IMR-90 (cell line): ENCODE measurements around the gene ANTXR2. TPM values are rescaled to one million over a fixed set of nuclear protein-coding genes. Genes with fewer than 3 reads are reported as not detected.

Experiments
- ATAC-seq: fragments of 200-7000 bp; cut with Tn5 transposase; 2 replicates; pipeline ENCODE4 v1.9.1; 2020; ENCODE audit warnings: low read depth, mild to moderate bottlenecking, moderate library complexity
- BruUV-seq: library from RNA; stranded (reverse); fragments of 400-500 nt; replicated peaks from 2 replicates; lab custom pipeline; 2021; lab: Mats Ljungman, UMichigan
- CTCF ChIA-PET: fragments of 300-600 bp; formaldehyde crosslinking; extraction: SDS; loops from one replicate; lab custom pipeline; 2021; ENCODE audit warnings: antibody characterized with exemption; lab: Yijun Ruan, JAX
- POLR2A ChIA-PET: fragments of 300-600 bp; sonication (Branson Sonifier 250); formaldehyde crosslinking; loops from one replicate; lab custom pipeline; 2022; ENCODE audit warnings: antibody characterized with exemption; ENCODE audit not compliant: unreplicated experiment; lab: Charles Lee
- DNase-seq: peaks from one replicate; pipeline ENCODE4 v3.0.0; 2013
- H2AFZ ChIP-seq: replicated peaks from 2 replicates; pipeline ENCODE3; 2013; ENCODE audit warnings: low read length, mild to moderate bottlenecking; ENCODE audit not compliant: poor library complexity
- H2AK5ac ChIP-seq: 2 replicates; pipeline ENCODE4 v1.6.1; 2013; ENCODE audit warnings: low read depth, low read length, inconsistent platforms
- H2AK9ac ChIP-seq: replicated peaks from 2 replicates; pipeline ENCODE3; 2013; ENCODE audit warnings: mild to moderate bottlenecking, low read depth, low read length, moderate library complexity; ENCODE audit not compliant: poor library complexity
- H2BK120ac ChIP-seq: 2 replicates; pipeline ENCODE4 v1.6.1; 2013; ENCODE audit warnings: low read depth, low read length, inconsistent platforms
- H2BK15ac ChIP-seq: 3 replicates; pipeline ENCODE4 v1.6.1; 2013; ENCODE audit warnings: low read depth, low read length, inconsistent platforms
- H2BK20ac ChIP-seq: 2 replicates; pipeline ENCODE4 v1.6.1; 2013; ENCODE audit warnings: low read depth, mild to moderate bottlenecking, inconsistent platforms, low read length, moderate library complexity
- H2BK5ac ChIP-seq: 2 replicates; pipeline ENCODE4 v1.6.1; 2013; ENCODE audit warnings: mild to moderate bottlenecking, low read depth, low read length, inconsistent platforms; ENCODE audit not compliant: poor library complexity, severe bottlenecking
- H3K14ac ChIP-seq: replicated peaks from 2 replicates; pipeline ENCODE4 v1.6.1; 2013; ENCODE audit warnings: low read depth, low read length, inconsistent platforms
- H3K18ac ChIP-seq: 2 replicates; pipeline ENCODE4 v1.6.1; 2013; ENCODE audit warnings: low read depth, low read length, control low read depth
- H3K23ac ChIP-seq: 2 replicates; pipeline ENCODE4 v1.6.1; 2013; ENCODE audit warnings: low read depth, low read length, inconsistent platforms
- H3K27ac ChIP-seq: 2 replicates; pipeline ENCODE4 v1.5.1; 2013; ENCODE audit warnings: mild to moderate bottlenecking, control low read depth, low read length; ENCODE audit not compliant: insufficient read depth
- H3K27me3 ChIP-seq: 2 replicates; pipeline ENCODE4 v1.6.1; 2013; ENCODE audit warnings: low read length; ENCODE audit not compliant: control insufficient read depth, insufficient read depth
- H3K36me3 ChIP-seq: 2 replicates; pipeline ENCODE4 v1.6.1; 2013; ENCODE audit warnings: low read length, mixed read lengths; ENCODE audit not compliant: control insufficient read depth, insufficient read depth
- H3K4ac ChIP-seq: 2 replicates; pipeline ENCODE4 v1.6.1; 2013; ENCODE audit warnings: low read depth, low read length, inconsistent platforms
- H3K4me1 ChIP-seq: 2 replicates; pipeline ENCODE4 v1.6.1; 2013; ENCODE audit warnings: low read length, mixed read lengths; ENCODE audit not compliant: control insufficient read depth, insufficient read depth
- H3K4me2 ChIP-seq: 2 replicates; pipeline ENCODE4 v1.6.1; 2013; ENCODE audit warnings: low read depth, mild to moderate bottlenecking, control low read depth, low read length, moderate library complexity
- H3K4me3 ChIP-seq: 2 replicates; pipeline ENCODE4 v1.5.1; 2013; ENCODE audit warnings: low read depth, mild to moderate bottlenecking, control low read depth, low read length, moderate library complexity; ENCODE audit not compliant: insufficient read depth
- H3K56ac ChIP-seq: 2 replicates; pipeline ENCODE4 v1.6.1; 2013; ENCODE audit warnings: low read length, inconsistent platforms; ENCODE audit not compliant: insufficient read depth; ENCODE audit errors: extremely low read depth
- H3K79me1 ChIP-seq, 2 experiments: 2 replicates each; pipeline ENCODE4 v1.6.1; 2013; ENCODE audit warnings: low read length in 2 of 2, inconsistent platforms in 1 of 2, low read depth in 1 of 2
- H3K9ac ChIP-seq: 2 replicates; pipeline ENCODE4 v1.6.1; 2013; ENCODE audit warnings: low read depth, low read length, control low read depth
- H3K9me1 ChIP-seq: 2 replicates; pipeline ENCODE4 v1.6.1; 2013; ENCODE audit warnings: low read length, inconsistent platforms; ENCODE audit not compliant: insufficient read depth
- H3K9me3 ChIP-seq: 2 replicates; pipeline ENCODE4 v1.6.1; 2013; ENCODE audit warnings: low read length; ENCODE audit not compliant: control insufficient read depth, insufficient read depth
- H4K20me1 ChIP-seq: 2 replicates; pipeline ENCODE4 v1.6.1; 2013; ENCODE audit warnings: low read length, inconsistent platforms; ENCODE audit not compliant: insufficient read depth
- H4K5ac ChIP-seq: 2 replicates; pipeline ENCODE4 v1.6.1; 2013; ENCODE audit warnings: mild to moderate bottlenecking, low read depth, low read length, control low read depth
- H4K8ac ChIP-seq, 2 experiments: 2 replicates each; pipeline ENCODE4 v1.6.1; 2013; ENCODE audit warnings: low read depth in 2 of 2, low read length in 2 of 2, control low read depth in 1 of 2, inconsistent platforms in 1 of 2
- H4K91ac ChIP-seq: 2 replicates; pipeline ENCODE4 v1.6.1; 2013; ENCODE audit warnings: low read depth, low read length, inconsistent platforms; ENCODE audit not compliant: insufficient read depth
- CEBPB ChIP-seq: IDR thresholded peaks from 2 replicates; pipeline ENCODE4 v1.6.1; 2012; ENCODE audit warnings: low read depth, low read length, improper control_type of control experiment
- CHD1 ChIP-seq: IDR thresholded peaks from 2 replicates; pipeline ENCODE4 v1.6.1; 2012; ENCODE audit warnings: low read depth, low read length, improper control_type of control experiment
- FOS ChIP-seq: fragments of 150-350 bp; IDR thresholded peaks from 2 replicates; pipeline ENCODE4 v1.6.1; 2016; ENCODE audit warnings: low read depth, low read length
- POLR2A ChIP-seq: IDR thresholded peaks from 2 replicates; pipeline ENCODE4 v1.6.1; 2012; ENCODE audit warnings: mild to moderate bottlenecking, low read depth, low read length
- RAD21 ChIP-seq: IDR thresholded peaks from 2 replicates; pipeline ENCODE4 v1.6.1; 2012; ENCODE audit warnings: low read length, improper control_type of control experiment
- RFX5 ChIP-seq: IDR thresholded peaks from 2 replicates; pipeline ENCODE4 v1.8.0; 2012; ENCODE audit warnings: low read depth, mild to moderate bottlenecking, low read length, moderate library complexity
- WGBS, 2 experiments: methylation state at CpG; one replicate each; pipeline versions ENCODE4 v1.1.5 to v1.1.7; 2013; ENCODE audit warnings: missing lambda C conversion rate in 2 of 2; ENCODE audit not compliant: insufficient read length in 1 of 2; ENCODE audit errors: extremely low coverage in 2 of 2; 5-methylcytosine and 5-hydroxymethylcytosine counted together
- dilution Hi-C: fragments of 300-500 bp; cut with HindIII; formaldehyde crosslinking; loops from one replicate; pipeline ENCODE4 v1.14.3; 2018; ENCODE audit warnings: low sequenced_read_pairs; ENCODE audit not compliant: unreplicated experiment
- in situ Hi-C: fragments of 300-500 bp; cut with MboI; formaldehyde crosslinking; loops from 3 replicates; pipeline ENCODE4 v1.14.3; 2019; ENCODE audit warnings: low sequenced_read_pairs, inconsistent platforms, mixed read lengths
- intact Hi-C: fragments of 100-400 bp; cut with micrococcal nuclease; formaldehyde crosslinking; loops from 2 replicates; pipeline ENCODE4 v1.10.0; 2022
- polyA plus RNA-seq, 3 experiments: library from polyadenylated mRNA; depleted of rRNA; stranded (reverse); fragments of >200 nt; gene quantifications; 2 replicates each; pipeline ENCODE4 v1.2.3, GENCODE V29; 2012; ENCODE audit warnings: low replicate concordance in 1 of 3
- total RNA-seq: library from RNA; depleted of rRNA; stranded (reverse); fragments of >200 nt; gene quantifications from 2 replicates; pipeline ENCODE4 v1.2.3, GENCODE V29; 2012
- TF ChIP-seq, protein P1 (sequence below): fragments of 150-350 bp; IDR thresholded peaks from 2 replicates; pipeline ENCODE4 v1.6.1; 2016; ENCODE audit warnings: low read depth, mild to moderate bottlenecking, low read length, moderate library complexity, borderline replicate concordance

ANTXR2 gene
- total and polyA plus RNA-seq, 2 of the 4 experiments (the other 2 are of a cell fraction): 46.8 to 88.5 TPM

DNA sequence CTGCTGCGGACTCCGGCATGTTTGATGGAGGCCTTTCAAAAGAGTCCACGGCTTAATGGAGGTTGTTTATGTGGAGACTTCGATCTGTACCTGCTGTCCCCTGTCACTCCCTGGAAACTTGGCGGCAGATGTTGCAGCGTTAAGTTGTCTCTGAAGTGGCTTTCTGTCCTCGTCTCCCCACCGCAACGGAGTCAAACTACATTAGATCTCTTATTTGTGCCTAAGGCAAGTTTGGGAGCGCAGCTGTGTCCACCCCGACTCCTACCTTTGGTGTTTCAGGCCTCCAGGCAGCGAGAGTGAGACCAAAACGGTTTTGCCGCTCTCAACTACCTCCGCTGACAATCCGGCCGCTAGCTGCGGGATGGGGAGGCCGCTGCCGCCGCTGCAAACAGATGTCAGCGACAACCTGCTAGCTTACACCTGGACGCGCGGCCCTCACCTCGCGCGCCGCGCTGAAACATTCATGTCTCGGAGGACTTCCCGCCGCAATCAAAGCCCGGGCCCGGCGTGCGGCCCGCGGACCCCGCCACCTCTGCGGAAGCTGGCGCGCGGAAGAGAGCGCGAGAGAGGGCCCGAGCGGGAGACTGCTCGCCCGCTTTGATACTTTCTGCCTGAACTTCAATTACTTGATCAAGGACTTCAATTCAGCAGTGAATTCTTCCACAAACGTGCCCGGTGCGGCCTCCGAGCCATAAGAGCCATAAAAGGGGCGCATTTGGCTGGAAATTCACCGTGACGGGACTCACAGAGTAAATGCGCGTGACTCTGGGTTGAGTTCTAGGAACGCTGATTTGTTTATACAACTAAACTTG lies 108.4 kb downstream of the ANTXR2 start:
- H3K9me1 ChIP-seq: no peaks in the 10 kb centered on the region; the same call in 1 of the 2 replicates
- dilution Hi-C loops: no loop called here
- no peak overlapping the region for H3K23ac ChIP-seq
- H2BK5ac ChIP-seq: no peak overlapping the region
- H3K56ac ChIP-seq: no peak overlapping the region
- no peak overlapping the region for H2BK120ac ChIP-seq
- ATAC-seq (no peak), DNase-seq (no peak)
- no peak overlapping the region for H3K4me3 ChIP-seq
- POLR2A ChIA-PET: no interaction called here
- no peak overlapping the region for H2BK20ac ChIP-seq
- no peak overlapping the region for H3K14ac ChIP-seq
- H3K4ac ChIP-seq: no peak overlapping the region
- TF ChIP-seq RFX5 (no peak), CEBPB (no peak), POLR2A (no peak), FOS (no peak), RAD21 (no peak), CHD1 (no peak)
- TF ChIP-seq, protein P1, sequence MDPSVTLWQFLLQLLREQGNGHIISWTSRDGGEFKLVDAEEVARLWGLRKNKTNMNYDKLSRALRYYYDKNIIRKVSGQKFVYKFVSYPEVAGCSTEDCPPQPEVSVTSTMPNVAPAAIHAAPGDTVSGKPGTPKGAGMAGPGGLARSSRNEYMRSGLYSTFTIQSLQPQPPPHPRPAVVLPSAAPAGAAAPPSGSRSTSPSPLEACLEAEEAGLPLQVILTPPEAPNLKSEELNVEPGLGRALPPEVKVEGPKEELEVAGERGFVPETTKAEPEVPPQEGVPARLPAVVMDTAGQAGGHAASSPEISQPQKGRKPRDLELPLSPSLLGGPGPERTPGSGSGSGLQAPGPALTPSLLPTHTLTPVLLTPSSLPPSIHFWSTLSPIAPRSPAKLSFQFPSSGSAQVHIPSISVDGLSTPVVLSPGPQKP: no peak
- peak overlapping the region; percentile 10 for H2AK9ac ChIP-seq
- H3K27ac ChIP-seq: no peak overlapping the region
- H4K91ac ChIP-seq: no peak overlapping the region
- intact Hi-C loops: no loop called here
- in situ Hi-C loops: no loop called here
- 53% methylated on average over 17 of the region's 60 CpGs; no CpG with 5 or more reads in 1 of the 2 experiments for WGBS, 2 experiments
- no peaks in the 10 kb centered on the region for H3K27me3 ChIP-seq
- no peaks in the 10 kb centered on the region for H4K20me1 ChIP-seq
- no peak overlapping the region for H2BK15ac ChIP-seq
- no peak overlapping the region for H3K18ac ChIP-seq
- H4K8ac ChIP-seq: peak overlapping the region in 1 of 2 experiments; percentile 24; a peak in 2 of 4 replicates
- H3K36me3 ChIP-seq: peaks cover 11% of the 10 kb centered on the region
- H3K9me3 ChIP-seq: no peaks in the 10 kb centered on the region
- no TSS peak for BruUV-seq
- H4K5ac ChIP-seq: no peak overlapping the region
- H3K79me1 ChIP-seq: peaks cover 2 to 3% of the 10 kb centered on the region in 2 experiments; a peak in 1 of 4 replicates
- no peak overlapping the region for H2AK5ac ChIP-seq
- H3K9ac ChIP-seq: no peak overlapping the region
- H3K4me2 ChIP-seq: no peak overlapping the region
- CTCF ChIA-PET: no interaction called here
- H3K4me1 ChIP-seq: no peaks in the 10 kb centered on the region; the same call in 1 of the 2 replicates
- H2AFZ ChIP-seq: peak overlapping the region; percentile 14
